IPS DF 6.9 (cell line): ENCODE measurements around the gene MAPK1IP1L.
"Not testable (repeated sequence)": the region's sequence is repeated elsewhere in the genome, so short reads cannot be mapped to it uniquely, and the experiment has no call there.

Source experiments
- DNase-seq: peaks from one replicate; pipeline ENCODE4 v3.0.0-alpha.2; 2013; ENCODE audit warnings: low read depth, low spot score
- H3K27ac ChIP-seq: one replicate; pipeline ENCODE4 v1.5.1; 2013; ENCODE audit warnings: low read length, control low read depth
- H3K27me3 ChIP-seq: 2 replicates; pipeline ENCODE4 v1.6.1; 2013; ENCODE audit warnings: mild to moderate bottlenecking, low read length; ENCODE audit not compliant: control insufficient read depth, insufficient read depth
- H3K36me3 ChIP-seq: 2 replicates; pipeline ENCODE4 v1.6.1; 2013; ENCODE audit warnings: low read length; ENCODE audit not compliant: control insufficient read depth, insufficient read depth
- H3K4me1 ChIP-seq: 2 replicates; pipeline ENCODE4 v1.6.1; 2013; ENCODE audit warnings: low read length; ENCODE audit not compliant: control insufficient read depth, insufficient read depth
- H3K4me3 ChIP-seq: 2 replicates; pipeline ENCODE4 v1.5.1; 2013; ENCODE audit warnings: mild to moderate bottlenecking, low read length
- H3K9me3 ChIP-seq: 2 replicates; pipeline ENCODE4 v1.6.1; 2013; ENCODE audit warnings: low read length, inconsistent platforms; ENCODE audit not compliant: control insufficient read depth, insufficient read depth
- WGBS: extraction: QIAGEN DNeasy Blood & Tissue Kit; methylation state at CpG from one replicate; pipeline ENCODE4 v1.1.7; 2013; ENCODE audit warnings: mixed read lengths, missing lambda C conversion rate; ENCODE audit not compliant: insufficient read length, insufficient coverage; 5-methylcytosine and 5-hydroxymethylcytosine counted together

Gene MAPK1IP1L

GRCh38 chr14:55073856-55074255 lies 22.4 kb downstream of the MAPK1IP1L start:
- no peak overlapping the region for H3K4me3 ChIP-seq
- no peak for DNase-seq
- no CpG with 5 or more reads among the region's 2 CpGs for WGBS
- peaks cover 2% of the 10 kb centered on the region; the same call in 1 of the 2 replicates for H3K4me1 ChIP-seq
- no peaks in the 10 kb centered on the region for H3K9me3 ChIP-seq
- H3K36me3 ChIP-seq, result no peaks in the 10 kb centered on the region
- no peak overlapping the region for H3K27ac ChIP-seq
- H3K27me3 ChIP-seq, result no peaks in the 10 kb centered on the region

- no peaks in the 10 kb centered on the region for H3K36me3 ChIP-seq
- no peak overlapping the region for H3K4me3 ChIP-seq
- H3K4me1 ChIP-seq, result peaks cover 2% of the 10 kb centered on the region; the same call in 1 of the 2 replicates
- DNase-seq, result no peak
- no peaks in the 10 kb centered on the region for H3K9me3 ChIP-seq
- no peaks in the 10 kb centered on the region for H3K27me3 ChIP-seq
- no peak overlapping the region for H3K27ac ChIP-seq
- WGBS, result no CpG with 5 or more reads among the region's 5 CpGs
Observed at GRCh38 chr14:55074662-55075061, 23.2 kb downstream of the MAPK1IP1L start.

DNA sequence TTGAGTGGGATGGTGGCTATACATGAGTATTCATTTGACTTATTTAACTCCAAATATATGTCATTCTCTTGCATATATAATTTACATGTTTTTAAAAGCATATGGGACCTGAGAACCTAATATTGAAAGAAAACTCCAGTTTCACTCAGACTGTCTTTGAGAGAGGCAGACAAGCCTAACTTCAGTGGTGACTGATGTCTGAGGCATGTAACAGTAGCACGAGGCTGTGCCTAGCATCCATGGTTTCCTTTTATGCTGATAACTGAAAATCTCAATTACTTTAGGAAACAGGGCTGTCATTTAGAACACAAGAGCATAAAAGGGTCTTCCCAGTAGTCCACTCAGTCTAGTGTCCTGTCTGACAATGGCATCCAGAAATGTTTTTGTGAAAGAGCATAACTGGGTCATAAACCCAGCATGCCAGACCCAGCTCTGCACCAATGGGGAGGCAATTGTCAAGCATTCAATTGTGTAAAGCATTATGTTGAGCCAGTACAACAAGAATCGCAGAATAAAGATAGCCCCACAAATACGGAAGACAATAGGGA lies 24.3 kb downstream of the MAPK1IP1L start:
- H3K4me1 ChIP-seq, result peaks cover 2% of the 10 kb centered on the region; the same call in 1 of the 2 replicates
- H3K9me3 ChIP-seq, result no peaks in the 10 kb centered on the region
- no peak overlapping the region for H3K27ac ChIP-seq
- no CpG with 5 or more reads among the region's 3 CpGs for WGBS
- DNase-seq, result no peak
- no peaks in the 10 kb centered on the region for H3K36me3 ChIP-seq
- no peaks in the 10 kb centered on the region for H3K27me3 ChIP-seq
- no peak overlapping the region for H3K4me3 ChIP-seq

GRCh38 chr14:55077170-55078151 lies 26.0 kb downstream of the MAPK1IP1L start:
- H3K27ac ChIP-seq, result no peak overlapping the region
- DNase-seq, result no peak
- no peak overlapping the region for H3K4me3 ChIP-seq
- no peaks in the 10 kb centered on the region for H3K9me3 ChIP-seq
- H3K4me1 ChIP-seq, result peaks cover 2% of the 10 kb centered on the region; the same call in 1 of the 2 replicates
- no CpG with 5 or more reads among the region's 17 CpGs for WGBS
- H3K36me3 ChIP-seq, result no peaks in the 10 kb centered on the region
- no peaks in the 10 kb centered on the region for H3K27me3 ChIP-seq

DNA sequence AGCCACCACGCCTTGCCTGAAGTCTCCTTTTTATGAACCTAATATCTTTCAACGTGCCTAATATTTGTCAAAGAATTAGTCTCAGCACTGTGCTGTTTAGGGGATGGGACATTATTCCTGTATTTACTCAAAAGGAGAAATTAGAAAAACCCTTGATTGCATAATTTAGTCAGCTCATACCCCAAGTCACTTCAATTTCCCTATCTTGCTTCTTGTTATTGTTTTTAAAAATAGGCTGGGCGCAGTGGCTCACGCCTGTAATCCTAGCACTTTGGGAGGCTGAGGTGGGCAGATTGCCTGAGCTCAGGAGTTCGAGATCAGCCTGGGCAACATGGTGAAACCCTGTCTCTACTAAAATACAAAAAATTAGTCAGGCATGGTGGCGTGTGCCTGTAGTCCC lies 28.5 kb downstream of the MAPK1IP1L start:
- H3K9me3 ChIP-seq, H3K36me3 ChIP-seq: not testable (repeated sequence)

GRCh38 chr14:55084401-55085059 lies 33.1 kb downstream of the MAPK1IP1L start:
- Histone ChIP-seq H3K36me3 (no peaks in the 10 kb centered on the region), H3K4me3 (no peak overlapping the region), H3K27ac (no peak overlapping the region), H3K27me3 (no peaks in the 10 kb centered on the region), H3K4me1 (no peaks in the 10 kb centered on the region), H3K9me3 (no peaks in the 10 kb centered on the region)
- no peak for DNase-seq

More for the DNA sequence above, 28.5 kb downstream of the MAPK1IP1L start:
- not testable (repeated sequence) for H3K4me3 ChIP-seq, H3K27me3 ChIP-seq, H3K4me1 ChIP-seq, H3K27ac ChIP-seq, DNase-seq
- no CpG with 5 or more reads among the region's 6 CpGs for WGBS

DNA sequence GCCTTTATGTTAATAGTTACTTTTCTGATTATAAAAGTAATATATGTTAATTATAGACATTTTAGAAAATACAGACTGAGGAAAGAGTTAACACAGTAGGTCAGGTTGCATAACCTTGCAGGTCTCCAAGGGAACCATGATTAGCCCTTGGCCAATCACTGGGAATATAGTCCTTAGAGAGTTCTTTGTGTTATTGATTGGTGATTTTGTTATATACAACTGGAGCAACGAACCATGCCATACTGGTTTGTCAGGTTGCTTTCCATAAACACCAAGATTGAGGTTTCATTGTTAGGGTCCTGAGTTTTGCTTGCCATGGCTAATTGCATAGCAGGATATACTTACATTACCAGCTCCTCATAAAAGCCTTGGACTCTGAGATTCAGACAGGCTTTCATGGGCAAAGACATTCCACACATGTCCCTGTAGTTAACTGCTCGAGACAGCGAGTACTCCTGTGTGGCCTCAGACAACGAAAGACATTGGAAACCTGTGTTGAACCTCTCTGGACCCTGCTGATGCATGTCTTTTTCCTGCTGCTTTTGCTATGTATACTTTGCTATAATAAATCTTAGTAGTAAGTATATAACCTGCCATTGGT lies 33.7 kb downstream of the MAPK1IP1L start:
- Histone ChIP-seq H3K27ac (no peak overlapping the region), H3K36me3 (no peaks in the 10 kb centered on the region), H3K4me3 (no peak overlapping the region), H3K27me3 (no peaks in the 10 kb centered on the region), H3K4me1 (no peaks in the 10 kb centered on the region), H3K9me3 (no peaks in the 10 kb centered on the region)
- DNase-seq, result no peak
- WGBS, result no CpG with 5 or more reads among the region's 4 CpGs

DNA sequence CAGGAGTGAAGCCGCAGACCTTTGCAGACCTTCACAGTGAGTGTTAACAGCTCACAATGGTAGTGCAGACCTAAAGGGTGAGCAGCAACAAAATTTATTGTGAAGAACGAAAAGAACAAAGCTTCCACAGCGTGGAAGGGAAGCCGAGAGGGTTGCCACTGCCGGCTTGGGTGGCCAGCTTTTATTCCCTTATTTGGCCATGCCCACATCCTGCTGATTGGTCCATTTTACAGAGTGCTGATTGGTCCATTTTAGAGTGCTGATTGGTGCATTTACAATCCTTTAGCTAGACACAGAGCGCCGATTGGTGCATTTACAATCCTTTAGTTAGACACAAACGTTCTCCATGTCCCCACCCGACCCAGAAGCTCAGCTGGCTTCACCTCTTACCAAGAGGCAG lies 35.5 kb downstream of the MAPK1IP1L start:
- Histone ChIP-seq H3K4me3 (no peak overlapping the region), H3K36me3 (no peaks in the 10 kb centered on the region), H3K27me3 (no peaks in the 10 kb centered on the region), H3K27ac (no peak overlapping the region), H3K4me1 (no peaks in the 10 kb centered on the region), H3K9me3 (no peaks in the 10 kb centered on the region)
- WGBS, result no CpG with 5 or more reads among the region's 9 CpGs
- no peak for DNase-seq

DNA sequence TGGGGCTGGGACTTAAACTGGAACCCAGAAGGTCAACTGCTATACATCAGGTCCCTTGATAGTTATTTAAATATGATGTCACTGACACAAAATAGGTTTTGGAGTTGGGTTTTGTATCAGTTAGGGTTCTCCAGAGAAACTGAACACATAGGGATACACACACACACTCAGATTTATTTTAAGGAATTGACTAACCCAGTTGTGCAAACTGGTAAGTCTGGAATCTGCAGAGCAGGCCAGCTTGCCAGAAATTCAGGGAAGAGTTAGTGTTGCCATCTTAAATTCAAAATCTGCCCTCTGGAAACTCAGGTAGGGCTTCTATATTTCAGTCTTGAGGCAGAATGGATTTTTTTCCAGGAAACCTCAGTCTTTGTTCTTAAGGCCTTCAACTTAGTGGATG lies 36.9 kb downstream of the MAPK1IP1L start:
- no peak overlapping the region for H3K27ac ChIP-seq
- DNase-seq, result no peak
- H3K4me3 ChIP-seq, result no peak overlapping the region
- no peaks in the 10 kb centered on the region for H3K9me3 ChIP-seq
- H3K27me3 ChIP-seq, result no peaks in the 10 kb centered on the region
- H3K36me3 ChIP-seq, result no peaks in the 10 kb centered on the region
- H3K4me1 ChIP-seq, result no peaks in the 10 kb centered on the region

GRCh38 chr14:55092341-55092740 lies 40.9 kb downstream of the MAPK1IP1L start:
- H3K27me3 ChIP-seq, result no peaks in the 10 kb centered on the region
- H3K27ac ChIP-seq, result no peak overlapping the region
- no peaks in the 10 kb centered on the region for H3K9me3 ChIP-seq
- DNase-seq, result no peak
- WGBS, result no CpG with 5 or more reads among the region's 4 CpGs
- H3K36me3 ChIP-seq, result no peaks in the 10 kb centered on the region
- no peak overlapping the region for H3K4me3 ChIP-seq
- H3K4me1 ChIP-seq, result no peaks in the 10 kb centered on the region
